ENCODE data around the gene ABCB6.

ABCB6 gene

GRCh38 chr2:219168932-219169331 is 49.8 kb downstream of the ABCB6 start:
- no peak for DNase-seq (ENCODE audit: low spot score)

- DNase-seq (ENCODE audit: low spot score): no peak
These were observed 50.2 kb downstream of the ABCB6 start for GRCh38 chr2:219168526-219168925.

GRCh38 chr2:219167997-219168396 is 50.8 kb downstream of the ABCB6 start:
- DNase-seq (ENCODE audit: low spot score): no peak

- no peak for DNase-seq (ENCODE audit: low spot score)
These were observed 53.5 kb downstream of the ABCB6 start for GRCh38 chr2:219165058-219165911.

DNA sequence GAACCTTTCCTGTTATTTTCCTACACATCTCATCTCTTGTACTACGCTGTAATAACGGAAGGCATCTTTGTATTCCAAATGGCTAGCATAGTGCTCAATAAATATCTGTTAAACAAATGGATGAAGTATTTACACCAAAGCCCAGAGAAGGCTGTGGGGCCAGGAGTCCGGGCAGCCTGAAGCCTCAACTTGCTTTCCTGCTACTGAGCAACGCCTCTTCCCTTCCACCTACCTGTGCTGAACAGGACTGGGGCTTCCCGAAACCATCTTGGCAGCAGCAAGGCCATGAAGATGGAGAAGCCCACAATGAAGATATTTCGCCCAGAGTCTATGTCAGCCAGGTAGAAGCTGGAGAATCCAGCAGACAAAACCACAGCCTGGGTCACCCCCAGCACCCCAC is 55.6 kb downstream of the ABCB6 start:
- DNase-seq (ENCODE audit: low spot score): no peak

DNA sequence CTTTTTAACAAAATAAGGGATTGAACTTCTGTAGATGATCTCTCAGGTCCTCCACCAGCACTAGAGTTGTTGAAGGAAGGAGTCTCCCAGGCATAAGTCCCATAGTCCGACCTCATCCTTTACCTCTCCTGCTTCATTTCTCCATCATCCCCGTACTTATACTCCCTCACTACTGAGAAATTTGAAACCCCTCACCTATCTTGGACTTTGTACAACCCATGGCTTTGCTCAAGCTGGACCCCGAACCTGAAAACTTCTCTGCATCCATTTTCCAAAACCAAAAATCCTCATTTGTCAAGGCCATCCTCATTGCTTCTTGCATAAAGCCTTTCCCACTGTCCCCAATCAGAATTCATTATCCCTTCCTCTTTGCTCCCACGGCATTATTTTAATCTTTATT is 57.7 kb downstream of the ABCB6 start:
- DNase-seq (ENCODE audit: low spot score): no peak

GRCh38 chr2:219160186-219161017 is 58.4 kb downstream of the ABCB6 start, which contains the start of gene NHEJ1:
TSS of gene NHEJ1 (minus strand) at chr2:219160815. CDS start at chr2:219158362, 2,453 bp downstream.
- peak; percentile 94 for DNase-seq (ENCODE audit: low spot score)
